Midbrain (tissue), 1 donor: ENCODE measurements around the gene EEF1AKMT3.
A peak's percentile ranks its signal among the peaks of the same experiment; 100 is the strongest.

ENCODE experiments used
- DNase-seq: peaks from one replicate; lab custom pipeline; 2025; lab: John Stamatoyannopoulos, UW

Gene EEF1AKMT3

GRCh38 chr12:57751432-57751787 lies 21.0 kb upstream of the EEF1AKMT3 start:
- DNase-seq = no peak

- peak; percentile 100 for DNase-seq
Observed at GRCh38 chr12:57751788-57752667, 20.4 kb upstream of the EEF1AKMT3 start, which contains the start of gene CDK4. Gene CDK4 (minus strand): TSS chr12:57752310. CDS start chr12:57751717, 593 bp downstream.

GRCh38 chr12:57752668-57753000 lies 19.8 kb upstream of the EEF1AKMT3 start:
- no peak for DNase-seq

- DNase-seq = no peak
Observed at GRCh38 chr12:57753756-57754337, 18.6 kb upstream of the EEF1AKMT3 start.

GRCh38 chr12:57754411-57755193 lies 17.8 kb upstream of the EEF1AKMT3 start, which contains the start of gene MARCHF9:
Gene MARCHF9 (plus strand): TSS chr12:57755103. CDS start chr12:57755529, 426 bp downstream.
- DNase-seq = peak; percentile 19

GRCh38 chr12:57755194-57755453 lies 17.3 kb upstream of the EEF1AKMT3 start:
- DNase-seq = no peak

- no peak for DNase-seq
Observed at GRCh38 chr12:57755454-57756372, 16.7 kb upstream of the EEF1AKMT3 start.

GRCh38 chr12:57756406-57757341 lies 15.7 kb upstream of the EEF1AKMT3 start:
- DNase-seq = peak; percentile 5

- DNase-seq = no peak
Observed at GRCh38 chr12:57757771-57758170, 14.6 kb upstream of the EEF1AKMT3 start.

GRCh38 chr12:57758552-57759359 lies 13.7 kb upstream of the EEF1AKMT3 start:
- DNase-seq = no peak

GRCh38 chr12:57759360-57759980 lies 12.9 kb upstream of the EEF1AKMT3 start:
- DNase-seq = no peak

- no peak for DNase-seq
Observed at GRCh38 chr12:57760347-57760982, 11.9 kb upstream of the EEF1AKMT3 start.

- no peak for DNase-seq
Observed at GRCh38 chr12:57761391-57761998, 10.9 kb upstream of the EEF1AKMT3 start.

- no peak for DNase-seq
Observed at GRCh38 chr12:57762463-57762862, 10.0 kb upstream of the EEF1AKMT3 start.

GRCh38 chr12:57763881-57764661 lies 8.3 kb upstream of the EEF1AKMT3 start:
- no peak for DNase-seq

GRCh38 chr12:57764662-57765002 lies 7.8 kb upstream of the EEF1AKMT3 start:
- no peak for DNase-seq

GRCh38 chr12:57765003-57765697 lies 7.3 kb upstream of the EEF1AKMT3 start:
- no peak for DNase-seq
